Thyroid gland (tissue), 4 donors: ENCODE results near the gene NRTN.

Source experiments
- CTCF ChIP-seq, 6 experiments: fragments of 200-600 bp in 3 of 6; fragments of 450-650 bp in 3 of 6; sonication (generic) in 3 of 6; IDR thresholded peaks; one replicate each; pipeline ENCODE4 v1.5.1; 2016 to 2019; ENCODE audit warnings: antibody characterized with exemption in 6 of 6, mild to moderate bottlenecking in 2 of 6, inconsistent platforms in 1 of 6, moderate library complexity in 1 of 6
- POLR2A ChIP-seq, 2 donors: fragments of 450-650 bp; IDR thresholded peaks; one replicate each; pipeline ENCODE4 v1.6.1; 2017; ENCODE audit warnings: antibody characterized with exemption in 2 of 2, mild to moderate bottlenecking in 2 of 2, moderate library complexity in 1 of 2

- no peak for TF ChIP-seq CTCF (IDR thresholded peaks at IDR 0.05)
- no peak for TF ChIP-seq POLR2A (IDR thresholded peaks at IDR 0.05)
These were observed 59.3 kb downstream of the NRTN start for GRCh38 chr19:5864013-5864720.
